DLD1 (cell line): ENCODE results near the gene SRD5A1.

Experiments used
- in situ Hi-C: cut with HindIII; loops from 2 replicates; pipeline ENCODE4 v1.10.0; 2017; ENCODE audit warnings: low sequenced_read_pairs

SRD5A1 gene

GRCh38 chr5:6632888-6633468 is at the start of gene SRD5A1, which contains the start of gene NSUN2:
Gene SRD5A1, plus strand, starts transcription at chr5:6633440. Its CDS starts 137 bp downstream, at chr5:6633577.
Gene NSUN2, minus strand, starts transcription at chr5:6633044. Its CDS starts 65 bp downstream, at chr5:6632979.
- in situ Hi-C loops, result no loop called here

GRCh38 chr5:6584101-6584645 is 49.1 kb upstream of the SRD5A1 start:
- in situ Hi-C loops, result no loop called here

GRCh38 chr5:6584727-6585126 is 48.5 kb upstream of the SRD5A1 start:
- in situ Hi-C loops, result no loop called here

GRCh38 chr5:6585168-6585567 is 48.1 kb upstream of the SRD5A1 start:
- in situ Hi-C loops, result no loop called here

GRCh38 chr5:6585939-6586646 is 47.1 kb upstream of the SRD5A1 start:
- in situ Hi-C loops, result no loop called here

- in situ Hi-C loops, result no loop called here
Measured at GRCh38 chr5:6586647-6587042, 46.6 kb upstream of the SRD5A1 start.

- in situ Hi-C loops, result no loop called here
Measured at GRCh38 chr5:6587171-6587570, 46.1 kb upstream of the SRD5A1 start.

GRCh38 chr5:6590581-6590980 is 42.7 kb upstream of the SRD5A1 start:
- in situ Hi-C loops, result no loop called here

- in situ Hi-C loops, result no loop called here
Measured at GRCh38 chr5:6591671-6592288, 41.5 kb upstream of the SRD5A1 start.

- in situ Hi-C loops, result no loop called here
Measured at GRCh38 chr5:6592601-6593000, 40.6 kb upstream of the SRD5A1 start.

GRCh38 chr5:6593148-6594016 is 39.9 kb upstream of the SRD5A1 start:
- in situ Hi-C loops, result no loop called here

- in situ Hi-C loops, result no loop called here
Measured at GRCh38 chr5:6594066-6594465, 39.2 kb upstream of the SRD5A1 start.

GRCh38 chr5:6595405-6595804 is 37.8 kb upstream of the SRD5A1 start:
- in situ Hi-C loops, result no loop called here

GRCh38 chr5:6596388-6596787 is 36.9 kb upstream of the SRD5A1 start:
- in situ Hi-C loops, result no loop called here

- in situ Hi-C loops, result no loop called here
Measured at GRCh38 chr5:6597557-6597956, 35.7 kb upstream of the SRD5A1 start.

- in situ Hi-C loops, result no loop called here
Measured at GRCh38 chr5:6598351-6598900, 34.8 kb upstream of the SRD5A1 start.

GRCh38 chr5:6599739-6600138 is 33.5 kb upstream of the SRD5A1 start:
- in situ Hi-C loops, result no loop called here

GRCh38 chr5:6601271-6601670 is 32.0 kb upstream of the SRD5A1 start:
- in situ Hi-C loops, result no loop called here

GRCh38 chr5:6601816-6602215 is 31.4 kb upstream of the SRD5A1 start:
- in situ Hi-C loops, result no loop called here

GRCh38 chr5:6602441-6602840 is 30.8 kb upstream of the SRD5A1 start:
- in situ Hi-C loops, result no loop called here

- in situ Hi-C loops, result no loop called here
Measured at GRCh38 chr5:6603643-6604042, 29.6 kb upstream of the SRD5A1 start.
